ENCODE data around the gene VSIG8.

The VSIG8 gene

GRCh38 chr1:159854116-159854692 is 8.3 kb downstream of the VSIG8 start:
- peak; percentile 52 for DNase-seq

GRCh38 chr1:159853417-159854115 is 8.9 kb downstream of the VSIG8 start:
- DNase-seq = peak; percentile 50

DNA sequence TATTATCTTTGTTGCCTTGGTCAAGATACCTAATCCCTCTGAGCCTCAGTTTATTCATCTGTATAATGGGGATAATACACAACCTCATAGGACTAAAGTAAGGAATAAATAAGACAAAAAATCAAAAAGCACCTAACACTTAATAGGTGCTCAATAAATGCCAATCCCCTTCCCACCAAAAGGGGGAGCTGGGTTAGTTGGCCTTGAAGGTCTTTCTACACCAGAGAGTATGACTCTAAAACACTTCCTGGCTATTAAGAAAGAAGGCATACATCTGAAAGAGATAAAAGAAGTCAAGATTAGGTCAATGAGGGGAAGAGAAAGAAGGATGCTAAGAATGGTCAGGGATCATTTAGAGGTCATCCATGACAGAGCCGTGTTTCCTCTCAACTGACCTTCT is 11.1 kb downstream of the VSIG8 start:
- no peak for DNase-seq

- DNase-seq = no peak
Observed at GRCh38 chr1:159849626-159850366, 12.7 kb downstream of the VSIG8 start.

DNA sequence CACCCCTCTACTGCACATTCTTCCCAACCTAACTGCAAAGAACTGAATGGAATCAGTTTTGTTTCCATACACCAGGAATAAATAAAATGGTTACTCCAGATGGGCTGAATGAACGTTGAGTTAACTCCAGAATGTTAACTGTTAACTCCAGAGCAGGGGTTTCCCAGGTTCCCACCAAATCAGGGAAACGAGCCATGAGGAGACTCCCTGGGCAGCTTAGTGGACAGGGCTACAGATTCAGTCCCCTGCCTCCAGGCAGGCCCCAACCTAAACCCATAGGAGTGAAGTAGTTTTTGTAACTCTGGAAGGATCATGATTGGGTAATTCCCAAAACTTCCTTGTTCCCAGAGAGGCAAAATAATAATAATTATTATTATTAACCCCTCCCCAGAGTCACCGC is 14.1 kb downstream of the VSIG8 start:
- DNase-seq = no peak

GRCh38 chr1:159847231-159847630 is 15.2 kb downstream of the VSIG8 start:
- DNase-seq = no peak

DNA sequence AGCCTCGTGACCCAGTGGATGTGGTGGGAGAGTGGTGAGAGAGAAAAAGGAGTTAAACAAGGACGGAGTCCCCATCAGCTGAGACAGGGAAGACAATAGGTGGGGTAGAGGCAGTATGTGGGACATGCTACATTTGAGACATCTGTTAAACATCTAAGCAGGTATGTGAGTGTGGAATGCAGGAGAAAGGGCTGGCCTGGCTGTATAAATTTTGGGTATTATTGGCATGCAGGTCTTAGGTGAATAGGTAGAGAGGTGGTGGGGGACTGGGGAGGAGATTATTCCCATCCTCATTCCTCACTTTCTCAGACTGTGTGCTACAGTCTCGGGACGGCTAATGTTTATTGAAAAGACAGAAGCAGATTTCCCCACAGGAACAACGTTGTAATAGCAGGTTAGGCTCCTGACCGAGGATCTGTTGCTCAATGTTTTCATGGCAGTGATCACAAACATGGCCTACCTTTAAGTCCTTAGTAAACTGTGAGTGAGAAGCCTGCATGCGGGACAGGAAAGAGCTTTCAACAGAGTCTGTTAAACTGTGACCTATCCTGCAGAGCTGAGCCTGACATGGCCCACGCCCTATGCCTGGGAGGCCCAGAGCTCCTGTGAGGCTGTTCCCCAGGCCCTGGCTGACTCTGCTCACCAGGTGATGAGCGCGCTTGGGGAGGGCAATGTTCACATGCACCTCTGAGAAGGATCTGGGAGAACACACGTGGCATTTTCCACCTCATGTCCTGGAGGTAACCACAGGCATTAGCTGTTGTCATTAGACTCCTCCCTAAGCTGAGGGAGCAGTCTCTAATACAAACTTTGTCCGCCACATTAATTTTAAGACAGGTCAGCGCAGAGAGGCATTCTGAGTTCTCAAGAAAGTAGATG is 16.5 kb downstream of the VSIG8 start:
- no peak for DNase-seq

DNA sequence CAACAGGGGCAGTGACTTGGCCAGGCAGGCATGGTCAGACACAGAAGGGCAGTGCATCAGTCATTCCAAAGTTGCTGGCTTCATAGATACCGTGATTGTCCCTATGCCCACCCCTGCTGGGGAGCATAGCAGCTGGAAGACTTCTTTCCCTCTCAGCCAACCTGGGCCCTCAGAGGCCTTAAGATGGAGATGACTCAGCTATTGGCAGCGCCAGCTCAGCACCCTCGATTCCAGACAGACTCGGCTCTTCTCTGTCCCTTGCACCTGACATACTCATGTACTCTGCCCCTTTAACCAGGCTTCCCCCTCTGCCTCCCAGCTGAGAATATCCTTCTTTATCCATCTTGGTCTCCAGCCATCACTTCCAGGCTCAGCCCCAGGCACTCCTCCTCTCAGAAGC is 19.0 kb downstream of the VSIG8 start:
- no peak for DNase-seq

DNA sequence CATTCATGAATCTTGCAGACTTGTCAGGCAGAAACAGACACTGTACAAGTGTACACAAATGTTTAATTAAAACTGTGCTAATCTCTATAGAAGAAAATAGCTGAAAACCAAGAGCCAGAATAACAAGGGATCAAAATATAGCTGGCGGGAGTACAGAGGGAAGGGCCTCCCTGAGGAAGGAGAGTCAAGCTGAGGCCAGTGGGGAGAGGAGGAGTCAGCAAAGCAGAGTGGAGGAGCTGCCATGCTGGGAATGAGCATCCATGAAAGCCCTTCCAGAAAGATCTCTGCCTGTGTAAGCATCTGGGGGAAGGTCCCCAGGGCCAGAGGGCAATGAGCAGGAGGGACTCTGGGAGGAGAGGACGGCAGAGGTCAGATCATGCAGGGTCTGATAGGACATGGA is 20.7 kb downstream of the VSIG8 start:
- DNase-seq = no peak

- no peak for DNase-seq
Observed at GRCh38 chr1:159839116-159839849, 23.2 kb downstream of the VSIG8 start.

DNA sequence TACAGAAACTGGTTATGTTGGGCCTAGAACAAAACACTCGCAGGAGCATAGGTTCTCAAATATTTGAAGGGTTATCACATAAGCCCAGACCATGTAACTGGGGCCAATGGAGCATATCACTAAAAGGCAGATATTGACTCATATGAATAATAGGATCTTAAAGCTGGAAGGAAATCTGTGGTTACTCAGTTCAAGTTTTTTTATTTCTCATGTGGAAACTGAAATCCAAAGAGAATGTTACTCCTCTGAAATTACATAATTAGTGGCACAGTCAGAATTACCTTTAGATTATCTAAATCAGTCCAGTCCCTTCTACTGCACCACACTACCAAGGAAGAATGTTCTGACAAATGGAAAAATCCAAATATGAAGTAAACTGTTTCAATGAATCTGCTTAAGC is 23.7 kb downstream of the VSIG8 start:
- no peak for DNase-seq

- DNase-seq = peak; percentile 8
Observed at GRCh38 chr1:159835862-159836525, 26.5 kb downstream of the VSIG8 start.

DNA sequence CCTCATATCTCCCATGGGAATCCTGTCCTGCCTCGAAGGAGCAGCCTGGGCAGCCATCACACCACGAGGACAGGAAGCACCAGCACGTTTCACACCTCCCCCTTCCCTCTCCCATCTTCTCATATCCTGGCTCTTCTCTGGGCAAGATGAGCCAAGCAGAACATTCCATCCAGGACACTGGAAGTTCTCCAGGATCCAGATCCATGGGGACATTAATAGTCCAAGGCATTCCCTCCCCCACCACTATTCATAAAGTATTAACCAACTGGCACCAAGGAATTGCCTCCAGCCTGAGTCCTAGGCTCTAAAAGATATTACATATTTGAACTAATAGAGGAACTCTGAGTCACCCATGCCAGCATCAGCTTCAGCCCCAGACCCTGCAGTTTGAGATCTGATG is 27.1 kb downstream of the VSIG8 start:
- no peak for DNase-seq

GRCh38 chr1:159832309-159832708 is 30.1 kb downstream of the VSIG8 start:
- DNase-seq = no peak

- peak; percentile 21 for DNase-seq
Observed at GRCh38 chr1:159831412-159832141, 30.9 kb downstream of the VSIG8 start.

DNA sequence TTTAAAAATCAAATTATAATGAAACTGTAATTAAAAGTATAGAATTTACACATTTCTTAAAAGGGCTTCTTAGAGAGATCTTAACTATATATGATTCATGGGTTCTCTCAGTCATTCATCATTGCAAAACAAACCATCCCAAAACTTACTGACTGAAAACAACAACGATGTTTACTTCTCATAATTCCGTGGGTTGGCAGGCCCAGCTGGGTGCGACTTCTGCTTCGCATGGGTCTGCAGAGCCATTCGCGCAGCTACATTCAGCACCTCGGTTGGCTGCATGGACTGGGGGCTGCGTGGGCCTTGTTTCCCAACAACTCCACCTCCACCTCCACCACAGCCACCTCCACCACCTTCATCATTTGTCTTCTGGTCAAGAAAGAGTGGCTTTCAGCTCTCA is 31.7 kb downstream of the VSIG8 start:
- no peak for DNase-seq

GRCh38 chr1:159829822-159830465 is 32.5 kb downstream of the VSIG8 start:
- DNase-seq = no peak

DNA sequence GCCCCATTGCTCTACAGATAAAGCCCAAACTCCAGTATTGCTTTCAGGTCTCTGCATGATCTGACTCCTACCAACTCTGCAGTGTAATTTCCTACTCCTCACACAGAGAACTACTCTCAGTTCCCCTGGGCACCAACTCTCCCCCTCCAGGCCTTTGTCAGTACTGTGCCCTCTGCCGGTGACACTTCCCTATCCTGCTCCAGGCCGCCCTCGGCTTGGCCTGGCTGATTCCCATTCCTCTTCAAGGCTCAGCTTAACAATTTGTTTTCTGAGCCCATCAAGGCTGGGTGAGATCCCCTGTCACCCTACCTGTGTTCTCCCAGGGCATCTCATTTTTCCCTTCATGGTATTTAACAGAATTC is 33.2 kb downstream of the VSIG8 start:
- DNase-seq = no peak

- no peak for DNase-seq
Observed at GRCh38 chr1:159828581-159829272, 33.7 kb downstream of the VSIG8 start.

DNA sequence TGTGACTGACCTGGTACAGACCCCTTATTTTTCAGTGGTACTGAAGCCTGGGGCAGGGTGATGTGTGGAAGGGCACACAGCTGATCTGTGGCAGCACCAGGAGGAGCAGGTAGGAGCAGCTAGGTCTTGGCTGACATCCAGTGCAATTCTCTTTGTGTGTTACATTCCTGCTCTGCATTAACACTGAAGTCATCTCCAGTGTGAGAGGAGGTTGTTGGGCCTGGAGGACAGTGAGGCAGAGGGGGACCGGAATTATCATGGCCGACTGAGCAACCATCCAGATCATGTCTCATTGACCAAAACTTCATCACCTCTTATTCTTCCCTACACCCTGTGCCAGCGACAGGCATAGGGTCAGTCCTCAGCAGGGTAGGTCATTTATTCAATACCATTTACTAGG is 34.3 kb downstream of the VSIG8 start:
- no peak for DNase-seq

Measured in NCI-H1092 treated with DMSO at 0.1 percent for 48 hours (cell line).